ENCODE results near the gene ARHGAP23. TPM values are rescaled to one million over a fixed set of nuclear protein-coding genes. Genes with fewer than 3 reads are reported as not detected.
A peak's percentile ranks its signal among the peaks of the same experiment; 100 is the strongest.

Gene ARHGAP23
- total RNA-seq, 1 donor from 2014 or later = 68.6 TPM

- no peak for DNase-seq (ENCODE audit: low read depth)
Measured at GRCh38 chr17:38440614-38441397, 12.5 kb downstream of the ARHGAP23 start.

- DNase-seq (ENCODE audit: low read depth) = no peak
Measured at GRCh38 chr17:38441429-38442061, 13.3 kb downstream of the ARHGAP23 start.

GRCh38 chr17:38442548-38442947, 14.3 kb downstream of the ARHGAP23 start:
- DNase-seq (ENCODE audit: low read depth) = peak; percentile 76

- DNase-seq (ENCODE audit: low read depth) = peak; percentile 76
Measured at GRCh38 chr17:38443356-38444031, 15.2 kb downstream of the ARHGAP23 start.

GRCh38 chr17:38444151-38444550, 15.9 kb downstream of the ARHGAP23 start:
- DNase-seq (ENCODE audit: low read depth) = peak; percentile 64

- DNase-seq (ENCODE audit: low read depth) = peak; percentile 47
Measured at GRCh38 chr17:38447502-38448085, 19.3 kb downstream of the ARHGAP23 start.

- no peak for DNase-seq (ENCODE audit: low read depth)
Measured at GRCh38 chr17:38448208-38448771, 20.0 kb downstream of the ARHGAP23 start.

- DNase-seq (ENCODE audit: low read depth) = peak; percentile 90
Measured at GRCh38 chr17:38449364-38449763, 21.1 kb downstream of the ARHGAP23 start.

- no peak for DNase-seq (ENCODE audit: low read depth)
Measured at GRCh38 chr17:38450557-38451029, 22.3 kb downstream of the ARHGAP23 start.

- DNase-seq (ENCODE audit: low read depth) = peak; percentile 84
Measured at GRCh38 chr17:38451030-38451839, 23.0 kb downstream of the ARHGAP23 start.

- peak; percentile 64 for DNase-seq (ENCODE audit: low read depth)
Measured at GRCh38 chr17:38451840-38452529, 23.7 kb downstream of the ARHGAP23 start.

GRCh38 chr17:38452719-38453118, 24.5 kb downstream of the ARHGAP23 start:
- DNase-seq (ENCODE audit: low read depth) = no peak

GRCh38 chr17:38453951-38454421, 25.7 kb downstream of the ARHGAP23 start:
- peak; percentile 80 for DNase-seq (ENCODE audit: low read depth)

- DNase-seq (ENCODE audit: low read depth) = peak; percentile 97
Measured at GRCh38 chr17:38454532-38454931, 26.3 kb downstream of the ARHGAP23 start.

GRCh38 chr17:38455288-38455915, 27.1 kb downstream of the ARHGAP23 start:
- DNase-seq (ENCODE audit: low read depth) = peak; percentile 50

GRCh38 chr17:38456031-38456815, 28.0 kb downstream of the ARHGAP23 start:
- DNase-seq (ENCODE audit: low read depth) = peak; percentile 37

- DNase-seq (ENCODE audit: low read depth) = no peak
Measured at GRCh38 chr17:38457577-38458371, 29.5 kb downstream of the ARHGAP23 start.
